HCT116 (cell line): ENCODE data around the gene S100PBP. TPM values are rescaled to one million over a fixed set of nuclear protein-coding genes. Genes with fewer than 3 reads are reported as not detected.

Experiments
- ATAC-seq: fragments of 200-7000 bp; cut with Tn5 transposase; 2 replicates; pipeline ENCODE4 v1.9.1; 2020; ENCODE audit warnings: mild to moderate bottlenecking, moderate library complexity
- BruUV-seq: library from RNA; stranded (reverse); fragments of 400-500 nt; replicated peaks from 2 replicates; lab custom pipeline; 2021; lab: Mats Ljungman, UMichigan
- CTCF ChIA-PET: fragments of 300-600 bp; sonication (Branson Sonifier 250); formaldehyde crosslinking; loops from one replicate; lab custom pipeline; 2021; ENCODE audit warnings: antibody characterized with exemption; lab: Charles Lee
- POLR2A ChIA-PET: fragments of 300-600, 350-600 bp; sonication (Branson Sonifier 250); formaldehyde crosslinking; loops from one replicate; lab custom pipeline; 2021; ENCODE audit warnings: antibody characterized with exemption; lab: Charles Lee
- RAD21 ChIA-PET, 2 experiments: fragments of 300-600 bp; sonication (Branson Sonifier 250); formaldehyde crosslinking; loops; one replicate each; lab custom pipeline; 2023; ENCODE audit warnings: low total read pairs in 2 of 2; ENCODE audit not compliant: uncharacterized antibody in 2 of 2, unreplicated experiment in 2 of 2, low non-redundant PET in 1 of 2; lab: Charles Lee
- DNase-seq: peaks from one replicate; pipeline ENCODE4 v3.0.0-alpha.2; 2010; ENCODE audit warnings: low read depth, low spot score
- H2AFZ ChIP-seq: fragments of 200-600 bp; shearing (Covaris generic), sonication (generic); 2 replicates; pipeline ENCODE4 v1.6.1; 2017; ENCODE audit warnings: low read depth, mixed run types, mixed read lengths, antibody characterized with exemption, low read length; ENCODE audit not compliant: poor library complexity, severe bottlenecking
- H3K27ac ChIP-seq: 2 replicates; pipeline ENCODE4 v1.5.1; 2012; ENCODE audit warnings: low read depth, low read length
- H3K27me3 ChIP-seq: fragments of 200-600 bp; sonication (generic); 2 replicates; pipeline ENCODE4 v1.6.1; 2016; ENCODE audit warnings: mixed run types, low read length, mixed read lengths; ENCODE audit not compliant: insufficient read depth
- H3K36me3 ChIP-seq, 2 experiments: fragments of 200-500 bp in 1 of 2; fragments of 200-600 bp in 1 of 2; sonication (Bioruptor generic) in 1 of 2; sonication (generic) in 1 of 2; 2 replicates each; pipeline versions ENCODE4 v1.5.1 to v1.6.1; 2014 to 2016; ENCODE audit warnings: low read length in 2 of 2, inconsistent platforms in 1 of 2, mixed read lengths in 1 of 2, mixed run types in 1 of 2; ENCODE audit not compliant: insufficient read depth in 2 of 2, control insufficient read depth in 1 of 2
- H3K4me1 ChIP-seq, 2 experiments: fragments of 200-600 bp in 1 of 2; sonication (generic) in 1 of 2; 2 replicates each; pipeline versions ENCODE4 v1.5.1 to v1.6.1; 2012 to 2017; ENCODE audit warnings: low read length in 2 of 2, inconsistent platforms in 1 of 2, mild to moderate bottlenecking in 1 of 2, mixed read lengths in 1 of 2, mixed run types in 1 of 2, moderate library complexity in 1 of 2; ENCODE audit not compliant: insufficient read depth in 2 of 2, control insufficient read depth in 1 of 2
- H3K4me2 ChIP-seq: fragments of 200-600 bp; sonication (generic); 2 replicates; pipeline ENCODE4 v1.6.1; 2017; ENCODE audit warnings: mixed run types, low read length, mixed read lengths
- H3K4me3 ChIP-seq, 2 experiments: fragments of 200-600 bp in 1 of 2; sonication (generic) in 1 of 2; replicated peaks in 1 of 2; 2 replicates each; pipeline ENCODE4 v1.5.1; 2011 to 2016; ENCODE audit warnings: low read length in 2 of 2, control low read depth in 1 of 2, low read depth in 1 of 2, mild to moderate bottlenecking in 1 of 2, mixed read lengths in 1 of 2, mixed run types in 1 of 2
- H3K79me2 ChIP-seq: fragments of 200-600 bp; sonication (generic); 2 replicates; pipeline ENCODE4 v1.6.1; 2017; ENCODE audit warnings: mild to moderate bottlenecking, mixed run types, low read length, moderate library complexity, mixed read lengths; ENCODE audit not compliant: insufficient read depth
- H3K9ac ChIP-seq: fragments of 200-600 bp; sonication (generic); 2 replicates; pipeline ENCODE4 v1.6.1; 2016; ENCODE audit warnings: low read length, mixed read lengths
- H3K9me2 ChIP-seq: fragments of 200-600 bp; sonication (generic), shearing (Covaris generic); 2 replicates; pipeline ENCODE4 v1.6.1; 2017; ENCODE audit warnings: mixed run types, mild to moderate bottlenecking, moderate library complexity; ENCODE audit not compliant: insufficient read depth
- H3K9me3 ChIP-seq, 2 experiments: fragments of 200-500 bp in 1 of 2; fragments of 200-600 bp in 1 of 2; sonication (Bioruptor generic) in 1 of 2; sonication (generic) in 1 of 2; 2 replicates each; pipeline ENCODE4 v1.6.1; 2014 to 2017; ENCODE audit warnings: low read length in 2 of 2, mixed read lengths in 2 of 2, inconsistent platforms in 1 of 2, low read depth in 1 of 2, mild to moderate bottlenecking in 1 of 2, mixed run types in 1 of 2, moderate library complexity in 1 of 2; ENCODE audit not compliant: control insufficient read depth in 1 of 2, insufficient read depth in 1 of 2
- H4K20me1 ChIP-seq: fragments of 200-600 bp; sonication (generic), shearing (Covaris generic); 2 replicates; pipeline ENCODE4 v1.6.1; 2017; ENCODE audit warnings: mixed run types, mild to moderate bottlenecking, moderate library complexity; ENCODE audit not compliant: insufficient read depth
- CEBPB ChIP-seq: IDR thresholded peaks from 2 replicates; pipeline ENCODE4 v1.6.1; 2012; ENCODE audit warnings: low read depth
- EZH2 ChIP-seq: fragments of 200-600 bp; sonication (generic); IDR thresholded peaks from 2 replicates; pipeline ENCODE4 v1.6.1; 2017; ENCODE audit warnings: antibody characterized with exemption, mixed run types
- EZH2phosphoT487 ChIP-seq: fragments of 200-600 bp; IDR thresholded peaks from 2 replicates; pipeline ENCODE4 v1.6.1; 2018; ENCODE audit warnings: antibody characterized with exemption, borderline replicate concordance
- FOSL1 ChIP-seq: IDR thresholded peaks from 2 replicates; pipeline ENCODE4 v1.6.1; 2012; ENCODE audit warnings: low read depth
- JUND ChIP-seq: IDR thresholded peaks from 2 replicates; pipeline ENCODE4 v1.6.1; 2012
- POLR2A ChIP-seq: IDR thresholded peaks from 2 replicates; pipeline ENCODE4 v1.7.0; 2011; ENCODE audit warnings: borderline replicate concordance; ENCODE audit not compliant: insufficient read depth, insufficient read length; ENCODE audit errors: extremely low read depth
- POLR2AphosphoS5 ChIP-seq: IDR thresholded peaks from 2 replicates; pipeline ENCODE4 v1.6.1; 2011; ENCODE audit warnings: mild to moderate bottlenecking, low read depth, low read length, moderate library complexity
- SIN3A ChIP-seq: IDR thresholded peaks from 2 replicates; pipeline ENCODE4 v1.6.1; 2012; ENCODE audit warnings: low read depth
- SP1 ChIP-seq: IDR thresholded peaks from 2 replicates; pipeline ENCODE4 v1.6.1; 2012; ENCODE audit warnings: low read depth
- ZBTB33 ChIP-seq: IDR thresholded peaks from 2 replicates; pipeline ENCODE4 v1.6.1; 2011; ENCODE audit warnings: mild to moderate bottlenecking, low read length, moderate library complexity; ENCODE audit not compliant: insufficient replicate concordance; ENCODE audit errors: extremely low read depth
- ZNF274 ChIP-seq: fragments of 200-500 bp; sonication (Bioruptor generic); IDR thresholded peaks from 2 replicates; pipeline ENCODE4 v1.6.1; 2014; ENCODE audit warnings: mild to moderate bottlenecking, low read depth, low read length, inconsistent platforms
- intact Hi-C: fragments of 100-400 bp; cut with micrococcal nuclease; formaldehyde crosslinking; loops from 2 replicates; pipeline ENCODE4 v1.10.0; 2022
- total RNA-seq: library from RNA; stranded (reverse); gene quantifications from one replicate; pipeline ENCODE4 v1.2.1, GENCODE V29; 2021; ENCODE audit not compliant: unreplicated experiment

S100PBP gene
- total RNA-seq, 1 experiment from 2014 or later, result 38.2 TPM

GRCh38 chr1:32872192-32872460, 54.7 kb downstream of the S100PBP start:
- no peaks in the 10 kb centered on the region for H3K36me3 ChIP-seq
- ChIA-PET RAD21 (interaction anchor here in 1 of 2 experiments (0.6 kb wide), 1 partner anchor 82 kb away, joined by 5 read pairs; no protein-coding TSS in a partner anchor), POLR2A (no interaction called here), CTCF (interaction anchor here (1.0 to 1.7 kb wide), 3 partner anchors 160 to 352 kb away, joined by 3 to 9 read pairs (median 3); no protein-coding TSS in a partner anchor)
- intact Hi-C loops, result loop anchor here (2.0 kb wide), 2 partner anchors 351 to 471 kb away; no protein-coding TSS in a partner anchor
- no peak overlapping the region for H3K9ac ChIP-seq
- TF ChIP-seq JUND (no peak), CEBPB (no peak), SP1 (no peak), POLR2A (no peak), FOSL1 (no peak), EZH2 (no peak), ZBTB33 (no peak)
- no peak for ATAC-seq
- H3K27ac ChIP-seq, result no peak overlapping the region
- H3K79me2 ChIP-seq, result no peaks in the 10 kb centered on the region
- no peak overlapping the region for H3K4me2 ChIP-seq
- H3K4me1 ChIP-seq, result peaks cover 2 to 11% of the 10 kb centered on the region in 2 experiments; a peak in 2 of 4 replicates
- H4K20me1 ChIP-seq, result no peaks in the 10 kb centered on the region
- DNase-seq, result no peak
- no peaks in the 10 kb centered on the region for H3K9me3 ChIP-seq
- no peak overlapping the region for H3K4me3 ChIP-seq
- H3K9me2 ChIP-seq, result no peaks in the 10 kb centered on the region
- no TSS peak for BruUV-seq
- H3K27me3 ChIP-seq, result no peaks in the 10 kb centered on the region
- H2AFZ ChIP-seq, result no peak overlapping the region

GRCh38 chr1:32873484-32873883, 56.0 kb downstream of the S100PBP start:
- Histone ChIP-seq H3K4me1 (peaks cover 2 to 11% of the 10 kb centered on the region in 2 experiments; a peak in 2 of 4 replicates), H3K79me2 (no peaks in the 10 kb centered on the region), H3K36me3 (no peaks in the 10 kb centered on the region), H3K9me3 (no peaks in the 10 kb centered on the region), H3K4me3 (no peak overlapping the region), H3K27me3 (no peaks in the 10 kb centered on the region), H2AFZ (no peak overlapping the region), H3K9ac (no peak overlapping the region), H3K4me2 (no peak overlapping the region)
- ChIA-PET CTCF (interaction anchor here (0.8 to 1.7 kb wide), 4 partner anchors 161 to 472 kb away, joined by 3 to 9 read pairs (median 4); no protein-coding TSS in a partner anchor), POLR2A (no interaction called here), RAD21 (interaction anchor here in 1 of 2 experiments (0.7 to 0.8 kb wide), 2 partner anchors 161 to 380 kb away, joined by 3 read pairs; no protein-coding TSS in a partner anchor)
- BruUV-seq, result no TSS peak
- intact Hi-C loops, result loop anchor here (2.0 kb wide), 2 partner anchors 353 to 473 kb away; no protein-coding TSS in a partner anchor
- ATAC-seq, result no peak
- DNase-seq, result no peak
- TF ChIP-seq CEBPB (no peak), ZNF274 (no peak), EZH2phosphoT487 (no peak), POLR2AphosphoS5 (no peak), SIN3A (no peak), JUND (no peak)
- TF ChIP-seq, all 23 proteins: peak for 0
- Histone ChIP-seq H4K20me1 (no peaks in the 10 kb centered on the region), H3K9me2 (no peaks in the 10 kb centered on the region), H3K27ac (no peak overlapping the region)
